Renal cortex interstitium (tissue), 11 donors: ENCODE results near the gene CAST. TPM values are rescaled to one million over a fixed set of nuclear protein-coding genes. Genes with fewer than 3 reads are reported as not detected.

ENCODE experiments used
- DNase-seq, 11 donors: peaks; one replicate each; pipeline ENCODE4 v3.0.0-alpha.2; 2013; ENCODE audit warnings: low read depth in 9 of 11, low spot score in 4 of 11; ENCODE audit errors: extremely low read depth in 1 of 11
- polyA plus RNA-seq, 3 donors: library from polyadenylated mRNA; unstranded; fragments of 120-200 nt; gene quantifications; one replicate each; pipeline ENCODE4 v1.2.1, GENCODE V29; 2013; ENCODE audit not compliant: insufficient read length in 3 of 3

Gene CAST
- polyA plus RNA-seq, 3 donors, result 124 to 156 (median 136) TPM

- no peak for DNase-seq
These were observed 160.7 kb downstream of the CAST start for GRCh38 chr5:96822686-96823459.

GRCh38 chr5:96823900-96824380 lies 161.8 kb downstream of the CAST start:
- no peak for DNase-seq

Other genes with a start within 250 kb of the CAST start
- gene PCSK1, start 229.1 kb upstream of the CAST start, polyA plus RNA-seq, result under 1 TPM; 0.19 to 0.27 (median 0.21) TPM
- gene ERAP1, start 145.6 kb downstream of the CAST start, polyA plus RNA-seq, result 10 to 100 TPM; 46.2 to 86.9 (median 58.3) TPM
- gene ERAP2, start 214.1 kb downstream of the CAST start, polyA plus RNA-seq, result 10 to 100 TPM in 2 of 3 donors, 1 to 10 TPM in 1; 4.0 to 17.7 (median 13.8) TPM